ENCODE results near the gene SKOR1. TPM values are rescaled to one million over a fixed set of nuclear protein-coding genes. Genes with fewer than 3 reads are reported as not detected.

SKOR1 gene
- total RNA-seq, 1 donor, result 0.36 TPM

GRCh38 chr15:67812241-67812644 lies 13.1 kb upstream of the SKOR1 start:
- Histone ChIP-seq H3K9me3 (ENCODE audit: low read depth, low read length) (no peaks in the 10 kb centered on the region), H3K4me1 (ENCODE audit: insufficient read depth, low read length) (no peaks in the 10 kb centered on the region), H3K79me2 (ENCODE audit: insufficient read depth, low read length) (no peaks in the 10 kb centered on the region), H2AFZ (ENCODE audit: low read length) (no peak overlapping the region), H3K4me3 (ENCODE audit: insufficient read depth, low read length) (no peak overlapping the region), H3K4me2 (ENCODE audit: insufficient read depth, low read length) (no peak overlapping the region), H3K27ac (ENCODE audit: low read depth, low read length) (no peak overlapping the region), H3K27me3 (ENCODE audit: insufficient read depth, low read length) (peaks cover 14% of the 10 kb centered on the region), H3K36me3 (ENCODE audit: insufficient read depth, low read length) (no peaks in the 10 kb centered on the region), H4K20me1 (ENCODE audit: insufficient read depth, low read length) (no peaks in the 10 kb centered on the region)
- DNase-seq (ENCODE audit: insufficient read length, low spot score, missing footprints), result no peak
- TF ChIP-seq, protein P1, sequence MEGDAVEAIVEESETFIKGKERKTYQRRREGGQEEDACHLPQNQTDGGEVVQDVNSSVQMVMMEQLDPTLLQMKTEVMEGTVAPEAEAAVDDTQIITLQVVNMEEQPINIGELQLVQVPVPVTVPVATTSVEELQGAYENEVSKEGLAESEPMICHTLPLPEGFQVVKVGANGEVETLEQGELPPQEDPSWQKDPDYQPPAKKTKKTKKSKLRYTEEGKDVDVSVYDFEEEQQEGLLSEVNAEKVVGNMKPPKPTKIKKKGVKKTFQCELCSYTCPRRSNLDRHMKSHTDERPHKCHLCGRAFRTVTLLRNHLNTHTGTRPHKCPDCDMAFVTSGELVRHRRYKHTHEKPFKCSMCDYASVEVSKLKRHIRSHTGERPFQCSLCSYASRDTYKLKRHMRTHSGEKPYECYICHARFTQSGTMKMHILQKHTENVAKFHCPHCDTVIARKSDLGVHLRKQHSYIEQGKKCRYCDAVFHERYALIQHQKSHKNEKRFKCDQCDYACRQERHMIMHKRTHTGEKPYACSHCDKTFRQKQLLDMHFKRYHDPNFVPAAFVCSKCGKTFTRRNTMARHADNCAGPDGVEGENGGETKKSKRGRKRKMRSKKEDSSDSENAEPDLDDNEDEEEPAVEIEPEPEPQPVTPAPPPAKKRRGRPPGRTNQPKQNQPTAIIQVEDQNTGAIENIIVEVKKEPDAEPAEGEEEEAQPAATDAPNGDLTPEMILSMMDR (IDR thresholded peaks at IDR 0.05; ENCODE audit: extremely low read depth, low read depth, low read length), result no peak

GRCh38 chr15:67813104-67813634 lies 12.1 kb upstream of the SKOR1 start:
- no peaks in the 10 kb centered on the region for H3K36me3 ChIP-seq (ENCODE audit: insufficient read depth, low read length)

DNA sequence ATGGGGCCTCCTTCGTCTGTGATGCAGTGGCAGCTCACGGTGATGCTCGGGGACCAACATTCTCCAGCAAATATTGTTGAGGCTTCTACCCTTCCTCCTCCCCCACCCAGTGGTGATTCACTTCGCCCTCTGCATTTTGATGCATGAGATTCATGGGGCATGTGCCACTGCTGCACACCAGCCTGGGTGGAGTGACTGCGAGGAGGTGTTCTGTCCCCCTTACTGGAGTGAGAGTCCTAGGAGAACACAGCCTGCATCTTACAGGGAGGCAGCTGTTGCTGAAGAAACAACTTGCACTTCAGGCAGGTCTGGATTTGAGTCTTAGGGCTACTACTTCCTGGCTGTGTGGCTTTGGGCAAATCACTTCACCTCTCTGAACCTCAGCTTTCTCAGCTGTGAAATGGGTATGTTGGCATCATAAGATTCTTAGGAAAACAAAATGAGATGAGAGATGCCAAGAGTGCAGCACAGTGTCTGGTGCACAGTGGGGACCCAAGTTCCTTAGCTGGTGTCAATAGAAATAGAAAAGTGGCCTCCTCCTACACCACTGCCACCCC lies 10.2 kb upstream of the SKOR1 start:
- no peak overlapping the region for H3K27ac ChIP-seq (ENCODE audit: low read depth, low read length)
- no peaks in the 10 kb centered on the region for H3K9me3 ChIP-seq (ENCODE audit: low read depth, low read length)
- TF ChIP-seq, protein P1 (IDR thresholded peaks at IDR 0.05; ENCODE audit: extremely low read depth, low read depth, low read length), result no peak
- no peak overlapping the region for H3K4me2 ChIP-seq (ENCODE audit: insufficient read depth, low read length)
- DNase-seq (ENCODE audit: insufficient read length, low spot score, missing footprints), result no peak
- H3K4me3 ChIP-seq (ENCODE audit: insufficient read depth, low read length), result no peak overlapping the region
- H3K4me1 ChIP-seq (ENCODE audit: insufficient read depth, low read length), result no peaks in the 10 kb centered on the region
- H3K27me3 ChIP-seq (ENCODE audit: insufficient read depth, low read length), result peaks cover 39% of the 10 kb centered on the region
- no peak overlapping the region for H2AFZ ChIP-seq (ENCODE audit: low read length)
- H3K36me3 ChIP-seq (ENCODE audit: insufficient read depth, low read length), result no peaks in the 10 kb centered on the region
- H3K79me2 ChIP-seq (ENCODE audit: insufficient read depth, low read length), result no peaks in the 10 kb centered on the region
- peaks cover 6% of the 10 kb centered on the region for H4K20me1 ChIP-seq (ENCODE audit: insufficient read depth, low read length)

More at GRCh38 chr15:67813104-67813634, 12.1 kb upstream of the SKOR1 start:
- no peak overlapping the region for H2AFZ ChIP-seq (ENCODE audit: low read length)
- TF ChIP-seq, protein P1 (IDR thresholded peaks at IDR 0.05; ENCODE audit: extremely low read depth, low read depth, low read length), result no peak
- H3K4me2 ChIP-seq (ENCODE audit: insufficient read depth, low read length), result no peak overlapping the region
- H4K20me1 ChIP-seq (ENCODE audit: insufficient read depth, low read length), result peaks cover 2% of the 10 kb centered on the region
- no peaks in the 10 kb centered on the region for H3K4me1 ChIP-seq (ENCODE audit: insufficient read depth, low read length)
- H3K9me3 ChIP-seq (ENCODE audit: low read depth, low read length), result no peaks in the 10 kb centered on the region
- no peak overlapping the region for H3K4me3 ChIP-seq (ENCODE audit: insufficient read depth, low read length)
- no peak for DNase-seq (ENCODE audit: insufficient read length, low spot score, missing footprints)
- H3K27me3 ChIP-seq (ENCODE audit: insufficient read depth, low read length), result peaks cover 21% of the 10 kb centered on the region
- no peaks in the 10 kb centered on the region for H3K79me2 ChIP-seq (ENCODE audit: insufficient read depth, low read length)
- H3K27ac ChIP-seq (ENCODE audit: low read depth, low read length), result no peak overlapping the region

DNA sequence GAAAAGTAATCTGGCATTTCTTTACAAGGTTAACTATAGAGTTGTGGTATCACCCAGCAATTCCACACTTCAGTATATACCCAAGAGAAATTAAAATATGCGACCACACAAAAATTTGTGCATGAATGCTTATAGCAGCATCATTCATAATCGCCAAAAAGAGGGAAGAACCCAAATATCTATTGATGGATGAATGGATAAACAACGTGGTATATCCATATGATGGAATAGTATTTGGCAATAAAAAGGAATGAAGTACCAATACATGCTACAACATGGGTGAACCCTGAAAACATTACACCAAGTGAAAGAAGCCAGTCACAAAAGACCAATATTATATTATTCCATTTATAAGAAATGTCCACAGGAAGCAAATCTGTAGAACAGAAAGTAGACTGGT lies 8.6 kb upstream of the SKOR1 start:
- no peak overlapping the region for H3K27ac ChIP-seq (ENCODE audit: low read depth, low read length)
- H3K9me3 ChIP-seq (ENCODE audit: low read depth, low read length), result no peaks in the 10 kb centered on the region
- peaks cover 55% of the 10 kb centered on the region for H3K27me3 ChIP-seq (ENCODE audit: insufficient read depth, low read length)
- no peak overlapping the region for H3K4me2 ChIP-seq (ENCODE audit: insufficient read depth, low read length)
- H2AFZ ChIP-seq (ENCODE audit: low read length), result no peak overlapping the region
- H3K4me3 ChIP-seq (ENCODE audit: insufficient read depth, low read length), result no peak overlapping the region
- H3K4me1 ChIP-seq (ENCODE audit: insufficient read depth, low read length), result no peaks in the 10 kb centered on the region
- H3K79me2 ChIP-seq (ENCODE audit: insufficient read depth, low read length), result no peaks in the 10 kb centered on the region
- H4K20me1 ChIP-seq (ENCODE audit: insufficient read depth, low read length), result peaks cover 13% of the 10 kb centered on the region
- no peaks in the 10 kb centered on the region for H3K36me3 ChIP-seq (ENCODE audit: insufficient read depth, low read length)
- TF ChIP-seq, protein P1 (IDR thresholded peaks at IDR 0.05; ENCODE audit: extremely low read depth, low read depth, low read length), result no peak
- DNase-seq (ENCODE audit: insufficient read length, low spot score, missing footprints), result no peak
